PC-9 (cell line): ENCODE data around the gene MEAF6.

Source experiments
- EZH2 ChIP-seq: fragments of 200-600 bp; sonication (generic); IDR thresholded peaks from 2 replicates; pipeline ENCODE4 v1.8.0; 2017; ENCODE audit warnings: antibody characterized with exemption, low read depth
- TF ChIP-seq, protein P1 (sequence below): fragments of 200-600 bp; sonication (generic); conservative IDR thresholded peaks from 2 replicates; pipeline ENCODE4 v1.6.1; 2017; ENCODE audit warnings: mixed run types, antibody characterized with exemption, mild to moderate bottlenecking, moderate library complexity

DNA sequence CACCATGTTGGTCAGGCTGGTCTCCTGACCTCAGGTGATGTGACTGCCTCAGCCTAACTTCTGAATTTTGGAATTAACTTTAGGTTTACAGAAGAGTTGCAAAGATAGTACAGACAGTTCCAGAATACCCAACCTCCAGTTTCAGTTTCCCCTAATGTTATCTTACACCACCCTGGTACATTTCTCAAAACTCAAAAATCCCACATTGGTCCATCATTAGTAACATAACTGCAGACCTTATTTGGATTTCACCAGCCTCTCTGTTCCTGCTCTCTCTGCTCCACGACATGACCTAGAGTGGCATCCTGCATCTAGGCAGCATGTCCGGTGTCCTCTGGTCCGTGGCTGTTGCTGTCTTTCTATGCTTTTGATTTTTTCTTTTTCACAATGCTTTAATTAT, 45.2 kb downstream of the MEAF6 start:
- TF ChIP-seq, protein P1, sequence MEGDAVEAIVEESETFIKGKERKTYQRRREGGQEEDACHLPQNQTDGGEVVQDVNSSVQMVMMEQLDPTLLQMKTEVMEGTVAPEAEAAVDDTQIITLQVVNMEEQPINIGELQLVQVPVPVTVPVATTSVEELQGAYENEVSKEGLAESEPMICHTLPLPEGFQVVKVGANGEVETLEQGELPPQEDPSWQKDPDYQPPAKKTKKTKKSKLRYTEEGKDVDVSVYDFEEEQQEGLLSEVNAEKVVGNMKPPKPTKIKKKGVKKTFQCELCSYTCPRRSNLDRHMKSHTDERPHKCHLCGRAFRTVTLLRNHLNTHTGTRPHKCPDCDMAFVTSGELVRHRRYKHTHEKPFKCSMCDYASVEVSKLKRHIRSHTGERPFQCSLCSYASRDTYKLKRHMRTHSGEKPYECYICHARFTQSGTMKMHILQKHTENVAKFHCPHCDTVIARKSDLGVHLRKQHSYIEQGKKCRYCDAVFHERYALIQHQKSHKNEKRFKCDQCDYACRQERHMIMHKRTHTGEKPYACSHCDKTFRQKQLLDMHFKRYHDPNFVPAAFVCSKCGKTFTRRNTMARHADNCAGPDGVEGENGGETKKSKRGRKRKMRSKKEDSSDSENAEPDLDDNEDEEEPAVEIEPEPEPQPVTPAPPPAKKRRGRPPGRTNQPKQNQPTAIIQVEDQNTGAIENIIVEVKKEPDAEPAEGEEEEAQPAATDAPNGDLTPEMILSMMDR, result no peak
- TF ChIP-seq EZH2, result no peak
